ENCODE results near the gene CNP. TPM values are rescaled to one million over a fixed set of nuclear protein-coding genes. Genes with fewer than 3 reads are reported as not detected.

Gene CNP
- total RNA-seq, 1 donor: 87.6 TPM

DNA sequence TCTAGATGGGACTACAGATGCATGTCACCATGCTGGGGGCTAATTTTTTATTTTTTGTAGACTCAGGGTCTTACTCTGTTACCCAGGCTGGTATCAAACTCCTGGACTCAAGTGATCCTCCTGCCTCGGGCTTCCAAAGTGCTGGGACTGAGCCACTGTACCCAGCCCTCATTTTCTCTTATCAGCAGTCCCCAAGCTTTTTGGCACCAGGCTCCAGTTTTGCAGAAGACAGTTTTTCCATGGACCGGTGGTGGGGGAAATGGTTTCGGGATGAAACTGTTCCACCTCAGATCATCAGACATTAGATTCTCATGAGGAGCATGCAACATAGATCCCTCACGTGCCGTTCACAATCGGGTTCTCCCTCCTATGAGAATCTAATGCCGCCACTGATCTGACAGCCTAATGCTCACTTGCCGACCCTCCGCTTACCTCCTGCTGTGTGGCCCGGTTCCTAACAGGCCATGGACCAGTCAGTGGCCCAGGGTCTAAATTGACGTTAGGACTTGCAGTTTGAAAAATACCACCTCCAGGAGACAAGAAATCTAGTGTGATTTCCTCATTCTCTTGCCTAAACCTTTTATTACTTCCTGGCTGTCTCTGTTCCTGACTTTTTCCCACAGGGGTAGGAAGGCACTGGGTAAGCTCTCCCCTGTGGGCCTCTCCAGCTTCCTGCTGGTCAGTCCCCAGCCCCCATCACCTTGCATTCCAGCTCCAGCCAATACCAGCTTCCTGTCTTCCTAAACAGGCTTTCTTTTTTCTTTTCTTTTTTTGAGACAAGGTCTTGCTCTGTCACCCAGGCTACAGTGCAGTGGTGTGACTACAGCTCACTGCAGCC is 9.3 kb upstream of the CNP start:
- H3K36me3 ChIP-seq (ENCODE audit: insufficient read depth, low read length): no peaks in the 10 kb centered on the region
- H3K4me2 ChIP-seq (ENCODE audit: insufficient read depth, low read length): no peak overlapping the region
- no peak overlapping the region for H2AFZ ChIP-seq (ENCODE audit: low read length)
- no peaks in the 10 kb centered on the region for H3K27me3 ChIP-seq (ENCODE audit: insufficient read depth, low read length)
- H3K27ac ChIP-seq (ENCODE audit: low read depth, low read length): no peak overlapping the region
- H3K4me1 ChIP-seq (ENCODE audit: insufficient read depth, low read length): peaks cover 11% of the 10 kb centered on the region
- H3K4me3 ChIP-seq (ENCODE audit: insufficient read depth, low read length): no peak overlapping the region
- H3K9me3 ChIP-seq (ENCODE audit: low read depth, low read length): no peaks in the 10 kb centered on the region
- DNase-seq (ENCODE audit: insufficient read length, low spot score, missing footprints): no peak
- H3K79me2 ChIP-seq (ENCODE audit: insufficient read depth, low read length): no peaks in the 10 kb centered on the region
- TF ChIP-seq, protein P1, sequence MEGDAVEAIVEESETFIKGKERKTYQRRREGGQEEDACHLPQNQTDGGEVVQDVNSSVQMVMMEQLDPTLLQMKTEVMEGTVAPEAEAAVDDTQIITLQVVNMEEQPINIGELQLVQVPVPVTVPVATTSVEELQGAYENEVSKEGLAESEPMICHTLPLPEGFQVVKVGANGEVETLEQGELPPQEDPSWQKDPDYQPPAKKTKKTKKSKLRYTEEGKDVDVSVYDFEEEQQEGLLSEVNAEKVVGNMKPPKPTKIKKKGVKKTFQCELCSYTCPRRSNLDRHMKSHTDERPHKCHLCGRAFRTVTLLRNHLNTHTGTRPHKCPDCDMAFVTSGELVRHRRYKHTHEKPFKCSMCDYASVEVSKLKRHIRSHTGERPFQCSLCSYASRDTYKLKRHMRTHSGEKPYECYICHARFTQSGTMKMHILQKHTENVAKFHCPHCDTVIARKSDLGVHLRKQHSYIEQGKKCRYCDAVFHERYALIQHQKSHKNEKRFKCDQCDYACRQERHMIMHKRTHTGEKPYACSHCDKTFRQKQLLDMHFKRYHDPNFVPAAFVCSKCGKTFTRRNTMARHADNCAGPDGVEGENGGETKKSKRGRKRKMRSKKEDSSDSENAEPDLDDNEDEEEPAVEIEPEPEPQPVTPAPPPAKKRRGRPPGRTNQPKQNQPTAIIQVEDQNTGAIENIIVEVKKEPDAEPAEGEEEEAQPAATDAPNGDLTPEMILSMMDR (IDR thresholded peaks at IDR 0.05; ENCODE audit: extremely low read depth, low read depth, low read length): no peak
- H4K20me1 ChIP-seq (ENCODE audit: insufficient read depth, low read length): no peaks in the 10 kb centered on the region

DNA sequence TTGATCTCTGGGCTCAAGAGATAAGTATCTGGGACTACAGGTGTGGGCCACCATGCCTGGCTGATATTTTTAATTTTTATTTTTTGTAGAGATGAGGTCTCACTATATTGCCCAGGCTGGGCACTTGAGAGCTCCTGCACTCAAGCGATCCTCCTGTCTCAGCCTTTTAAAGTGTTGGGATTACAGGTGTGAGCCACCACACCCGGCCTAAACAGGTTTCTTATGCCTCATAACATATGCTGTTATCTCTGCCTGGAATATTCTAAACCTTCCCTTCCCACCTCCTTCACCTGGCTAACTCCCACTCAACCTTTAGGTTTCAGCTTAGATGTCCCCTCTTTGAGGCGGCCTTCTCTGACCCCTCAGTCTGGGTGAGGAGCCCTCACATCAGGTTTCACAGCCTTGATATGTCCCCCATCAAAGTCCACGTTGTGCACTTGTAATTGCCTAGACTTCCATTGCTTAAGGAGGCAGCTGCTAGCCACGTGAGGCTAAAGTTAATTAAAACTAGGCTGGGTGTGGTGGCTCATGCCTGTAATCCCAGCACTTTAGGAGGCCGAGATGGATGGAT is 8.6 kb upstream of the CNP start:
- H3K27ac ChIP-seq (ENCODE audit: low read depth, low read length): no peak overlapping the region
- H3K36me3 ChIP-seq (ENCODE audit: insufficient read depth, low read length): no peaks in the 10 kb centered on the region
- no peak for DNase-seq (ENCODE audit: insufficient read length, low spot score, missing footprints)
- H3K9me3 ChIP-seq (ENCODE audit: low read depth, low read length): no peaks in the 10 kb centered on the region
- TF ChIP-seq, protein P1 (IDR thresholded peaks at IDR 0.05; ENCODE audit: extremely low read depth, low read depth, low read length): no peak
- peaks cover 11% of the 10 kb centered on the region for H3K4me1 ChIP-seq (ENCODE audit: insufficient read depth, low read length)
- no peaks in the 10 kb centered on the region for H4K20me1 ChIP-seq (ENCODE audit: insufficient read depth, low read length)
- H3K4me3 ChIP-seq (ENCODE audit: insufficient read depth, low read length): no peak overlapping the region
- H2AFZ ChIP-seq (ENCODE audit: low read length): no peak overlapping the region
- H3K79me2 ChIP-seq (ENCODE audit: insufficient read depth, low read length): no peaks in the 10 kb centered on the region
- H3K4me2 ChIP-seq (ENCODE audit: insufficient read depth, low read length): no peak overlapping the region
- H3K27me3 ChIP-seq (ENCODE audit: insufficient read depth, low read length): no peaks in the 10 kb centered on the region

GRCh38 chr17:41959030-41959335 is 7.6 kb upstream of the CNP start:
- Histone ChIP-seq H2AFZ (ENCODE audit: low read length) (peak overlapping the region; percentile 70), H3K27ac (ENCODE audit: low read depth, low read length) (peak overlapping the region; percentile 12), H3K4me3 (ENCODE audit: insufficient read depth, low read length) (no peak overlapping the region), H3K27me3 (ENCODE audit: insufficient read depth, low read length) (no peaks in the 10 kb centered on the region), H3K79me2 (ENCODE audit: insufficient read depth, low read length) (no peaks in the 10 kb centered on the region), H3K4me2 (ENCODE audit: insufficient read depth, low read length) (peak overlapping the region; percentile 61), H3K4me1 (ENCODE audit: insufficient read depth, low read length) (peaks cover 11% of the 10 kb centered on the region), H4K20me1 (ENCODE audit: insufficient read depth, low read length) (no peaks in the 10 kb centered on the region), H3K36me3 (ENCODE audit: insufficient read depth, low read length) (no peaks in the 10 kb centered on the region), H3K9me3 (ENCODE audit: low read depth, low read length) (no peaks in the 10 kb centered on the region)
- no peak for DNase-seq (ENCODE audit: insufficient read length, low spot score, missing footprints)
- TF ChIP-seq, protein P1 (IDR thresholded peaks at IDR 0.05; ENCODE audit: extremely low read depth, low read depth, low read length): no peak

- Histone ChIP-seq H3K27ac (ENCODE audit: low read depth, low read length) (peak overlapping the region; percentile 12), H3K79me2 (ENCODE audit: insufficient read depth, low read length) (no peaks in the 10 kb centered on the region), H3K27me3 (ENCODE audit: insufficient read depth, low read length) (no peaks in the 10 kb centered on the region), H3K4me1 (ENCODE audit: insufficient read depth, low read length) (peaks cover 11% of the 10 kb centered on the region), H3K4me2 (ENCODE audit: insufficient read depth, low read length) (peak overlapping the region; percentile 61), H3K36me3 (ENCODE audit: insufficient read depth, low read length) (no peaks in the 10 kb centered on the region), H2AFZ (ENCODE audit: low read length) (peak overlapping the region; percentile 70), H3K4me3 (ENCODE audit: insufficient read depth, low read length) (peak overlapping the region; percentile 39), H4K20me1 (ENCODE audit: insufficient read depth, low read length) (no peaks in the 10 kb centered on the region), H3K9me3 (ENCODE audit: low read depth, low read length) (no peaks in the 10 kb centered on the region)
- DNase-seq (ENCODE audit: insufficient read length, low spot score, missing footprints): peak; percentile 89
- TF ChIP-seq, protein P1 (IDR thresholded peaks at IDR 0.05; ENCODE audit: extremely low read depth, low read depth, low read length): peak; percentile 54
Measured at GRCh38 chr17:41959336-41960095, 7.1 kb upstream of the CNP start.

All from osteoblast (primary cell).